KMS-11 (cell line): ENCODE measurements around the gene PPARA.

Experiments used
- H2AFZ ChIP-seq: fragments of 200-600 bp; sonication (generic); 2 replicates; pipeline ENCODE4 v1.6.1; 2016; ENCODE audit warnings: antibody characterized with exemption, mixed run types, low read depth
- H3K27ac ChIP-seq: fragments of 200-600 bp; sonication (generic); 2 replicates; pipeline ENCODE4 v1.6.1; 2016; ENCODE audit warnings: mild to moderate bottlenecking, mixed run types
- H3K27me3 ChIP-seq: fragments of 200-600 bp; sonication (generic); 2 replicates; pipeline ENCODE4 v1.6.1; 2017; ENCODE audit warnings: mild to moderate bottlenecking, low read depth, mixed run types, moderate library complexity; ENCODE audit not compliant: insufficient read depth
- H3K36me3 ChIP-seq: fragments of 200-600 bp; sonication (generic); 2 replicates; pipeline ENCODE4 v1.6.1; 2017; ENCODE audit warnings: mild to moderate bottlenecking, mixed run types; ENCODE audit not compliant: insufficient read depth
- H3K4me1 ChIP-seq: fragments of 200-600 bp; sonication (generic); 2 replicates; pipeline ENCODE4 v1.6.1; 2016; ENCODE audit warnings: mild to moderate bottlenecking, low read depth, mixed run types; ENCODE audit not compliant: poor library complexity, severe bottlenecking
- H3K4me2 ChIP-seq: fragments of 200-600 bp; sonication (generic); 2 replicates; pipeline ENCODE4 v1.7.0; 2016; ENCODE audit warnings: mild to moderate bottlenecking, mixed run types
- H3K4me3 ChIP-seq: fragments of 200-600 bp; sonication (generic); IDR thresholded peaks from 2 replicates; pipeline ENCODE4 v1.6.1; 2017; ENCODE audit warnings: low read depth, low read length, mixed read lengths; ENCODE audit not compliant: insufficient read depth
- H3K79me2 ChIP-seq: fragments of 200-600 bp; sonication (generic); 2 replicates; pipeline ENCODE4 v1.6.1; 2016; ENCODE audit warnings: low read depth, mixed run types; ENCODE audit not compliant: insufficient read depth
- H3K9ac ChIP-seq: fragments of 200-600 bp; sonication (generic); 2 replicates; pipeline ENCODE4 v1.6.1; 2016; ENCODE audit warnings: mild to moderate bottlenecking, mixed run types
- H4K20me1 ChIP-seq: fragments of 200-600 bp; sonication (generic); 2 replicates; pipeline ENCODE4 v1.6.1; 2016; ENCODE audit warnings: mild to moderate bottlenecking, mixed run types; ENCODE audit not compliant: insufficient read depth
- CTCF ChIP-seq: fragments of 200-600 bp; sonication (generic); conservative IDR thresholded peaks from 2 replicates; pipeline ENCODE4 v1.6.1; 2017; ENCODE audit warnings: low read depth, mild to moderate bottlenecking, antibody characterized with exemption, low read length, moderate library complexity, mixed read lengths

Gene PPARA

GRCh38 chr22:46103664-46104063, 46.7 kb upstream of the PPARA start:
- Histone ChIP-seq H3K27me3 (no peaks in the 10 kb centered on the region), H3K4me2 (no peak overlapping the region), H3K4me3 (no peak overlapping the region), H3K27ac (no peak overlapping the region), H3K79me2 (no peaks in the 10 kb centered on the region), H2AFZ (no peak overlapping the region), H3K9ac (no peak overlapping the region), H4K20me1 (no peaks in the 10 kb centered on the region), H3K36me3 (no peaks in the 10 kb centered on the region), H3K4me1 (no peaks in the 10 kb centered on the region)
- no peak for TF ChIP-seq CTCF

- no peaks in the 10 kb centered on the region for H3K27me3 ChIP-seq
- H3K9ac ChIP-seq = no peak overlapping the region
- H4K20me1 ChIP-seq = no peaks in the 10 kb centered on the region
- no peak overlapping the region for H3K27ac ChIP-seq
- H3K4me2 ChIP-seq = no peak overlapping the region
- no peak overlapping the region for H2AFZ ChIP-seq
- H3K4me1 ChIP-seq = no peaks in the 10 kb centered on the region
- no peaks in the 10 kb centered on the region for H3K79me2 ChIP-seq
- no peak for TF ChIP-seq CTCF
- H3K4me3 ChIP-seq = no peak overlapping the region
- H3K36me3 ChIP-seq = no peaks in the 10 kb centered on the region
These were observed 46.0 kb upstream of the PPARA start for GRCh38 chr22:46104170-46104880.

- Histone ChIP-seq H3K9ac (no peak overlapping the region), H4K20me1 (no peaks in the 10 kb centered on the region), H3K36me3 (no peaks in the 10 kb centered on the region), H3K27ac (no peak overlapping the region), H3K4me1 (no peaks in the 10 kb centered on the region), H3K79me2 (no peaks in the 10 kb centered on the region), H3K4me2 (no peak overlapping the region), H3K4me3 (no peak overlapping the region), H3K27me3 (no peaks in the 10 kb centered on the region), H2AFZ (no peak overlapping the region)
- TF ChIP-seq CTCF = no peak
These were observed 45.3 kb upstream of the PPARA start for GRCh38 chr22:46104881-46105493.

- no peak overlapping the region for H3K9ac ChIP-seq
- no peaks in the 10 kb centered on the region for H3K36me3 ChIP-seq
- H3K4me1 ChIP-seq = no peaks in the 10 kb centered on the region
- no peaks in the 10 kb centered on the region for H3K27me3 ChIP-seq
- H4K20me1 ChIP-seq = no peaks in the 10 kb centered on the region
- TF ChIP-seq CTCF = no peak
- H3K79me2 ChIP-seq = no peaks in the 10 kb centered on the region
- no peak overlapping the region for H2AFZ ChIP-seq
- H3K27ac ChIP-seq = no peak overlapping the region
- H3K4me3 ChIP-seq = no peak overlapping the region
- no peak overlapping the region for H3K4me2 ChIP-seq
These were observed 44.6 kb upstream of the PPARA start for GRCh38 chr22:46105494-46106278.
